Skin of body (tissue), 2 donors: ENCODE data around the gene THAP7. TPM values are rescaled to one million over a fixed set of nuclear protein-coding genes. Genes with fewer than 3 reads are reported as not detected.
"Not testable (repeated sequence)": the region's sequence is repeated elsewhere in the genome, so short reads cannot be mapped to it uniquely, and the experiment has no call there.

Experiments
- DNase-seq: peaks from one replicate; lab custom pipeline; 2025; lab: John Stamatoyannopoulos, UW
- total RNA-seq: library from RNA; depleted of rRNA; stranded (reverse); fragments of >200 nt; gene quantifications from one replicate; pipeline ENCODE4 v1.2.3, GENCODE V29; 2014

THAP7 gene
- total RNA-seq, 1 donor from 2014 or later = 10.7 TPM

GRCh38 chr22:20979940-20980453, 21.9 kb downstream of the THAP7 start:
- DNase-seq = no peak

- DNase-seq = no peak
Measured at GRCh38 chr22:20979243-20979809, 22.6 kb downstream of the THAP7 start.

DNA sequence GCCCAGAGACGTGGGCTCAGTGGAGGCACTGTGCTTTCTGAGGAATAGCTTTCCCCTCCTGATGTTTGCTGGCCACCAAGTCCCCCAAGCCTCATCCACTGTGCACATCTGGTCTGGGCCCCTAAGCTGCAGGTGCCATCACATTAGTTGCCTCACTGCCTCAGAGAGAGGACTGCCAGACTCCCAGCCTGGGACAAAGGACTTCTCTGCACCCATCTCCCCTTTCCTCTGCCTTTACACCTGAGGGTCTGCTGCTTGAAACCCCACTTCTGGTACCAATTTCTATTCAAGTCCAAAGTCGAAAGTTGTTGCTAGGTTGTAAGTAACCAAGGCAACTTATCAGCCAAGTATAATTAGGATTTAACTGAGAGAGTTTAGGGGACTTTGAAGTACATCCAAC, 23.5 kb downstream of the THAP7 start:
- no peak for DNase-seq

GRCh38 chr22:20977516-20978170, 24.3 kb downstream of the THAP7 start:
- no peak for DNase-seq

DNA sequence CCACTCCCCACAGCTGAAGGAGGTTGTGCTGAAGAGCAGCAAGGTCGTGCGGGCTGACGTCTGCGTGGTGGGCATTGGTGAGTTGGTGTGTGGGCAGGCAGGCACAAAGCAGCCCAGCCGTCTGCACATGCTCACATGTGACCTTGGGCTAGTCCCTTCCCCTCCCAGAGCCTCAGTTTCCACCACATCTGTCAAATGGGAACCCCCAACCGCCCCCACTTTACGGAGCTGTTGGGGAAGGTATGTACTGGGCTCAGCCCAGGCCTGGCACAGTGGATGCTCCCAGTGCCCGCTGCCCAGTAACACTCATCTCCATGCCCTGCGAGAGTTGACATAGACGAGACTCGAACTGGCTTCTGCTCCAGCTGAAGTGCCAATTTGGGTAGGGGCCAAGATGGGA, 24.9 kb downstream of the THAP7 start:
- DNase-seq = no peak

DNA sequence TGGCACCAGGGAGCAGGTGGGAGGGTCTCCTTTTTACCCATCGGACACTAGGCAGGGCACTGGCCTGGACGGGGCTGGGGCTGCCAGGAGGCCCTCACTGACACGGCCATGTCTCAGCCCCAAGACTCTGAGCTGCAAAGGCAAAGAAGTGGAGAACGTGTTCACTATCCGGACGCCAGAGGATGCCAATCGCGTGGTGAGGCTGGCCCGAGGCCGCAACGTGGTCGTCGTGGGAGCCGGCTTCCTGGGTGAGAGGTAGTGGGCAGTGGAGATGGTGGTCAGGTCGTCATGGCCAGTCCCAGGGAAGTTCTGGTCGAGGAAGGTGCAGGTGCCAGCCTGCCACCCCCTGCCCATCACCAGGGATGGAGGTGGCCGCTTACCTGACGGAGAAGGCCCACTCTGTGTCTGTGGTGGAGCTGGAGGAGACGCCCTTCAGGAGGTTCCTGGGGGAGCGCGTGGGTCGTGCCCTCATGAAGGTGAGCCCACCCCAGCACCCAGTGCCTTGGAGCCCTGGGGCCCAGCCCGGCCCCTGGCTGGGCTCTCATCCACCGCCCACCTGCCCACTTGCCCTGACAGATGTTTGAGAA, 25.5 kb downstream of the THAP7 start:
- DNase-seq = no peak

GRCh38 chr22:20975541-20976290, 26.2 kb downstream of the THAP7 start:
- DNase-seq = no peak

DNA sequence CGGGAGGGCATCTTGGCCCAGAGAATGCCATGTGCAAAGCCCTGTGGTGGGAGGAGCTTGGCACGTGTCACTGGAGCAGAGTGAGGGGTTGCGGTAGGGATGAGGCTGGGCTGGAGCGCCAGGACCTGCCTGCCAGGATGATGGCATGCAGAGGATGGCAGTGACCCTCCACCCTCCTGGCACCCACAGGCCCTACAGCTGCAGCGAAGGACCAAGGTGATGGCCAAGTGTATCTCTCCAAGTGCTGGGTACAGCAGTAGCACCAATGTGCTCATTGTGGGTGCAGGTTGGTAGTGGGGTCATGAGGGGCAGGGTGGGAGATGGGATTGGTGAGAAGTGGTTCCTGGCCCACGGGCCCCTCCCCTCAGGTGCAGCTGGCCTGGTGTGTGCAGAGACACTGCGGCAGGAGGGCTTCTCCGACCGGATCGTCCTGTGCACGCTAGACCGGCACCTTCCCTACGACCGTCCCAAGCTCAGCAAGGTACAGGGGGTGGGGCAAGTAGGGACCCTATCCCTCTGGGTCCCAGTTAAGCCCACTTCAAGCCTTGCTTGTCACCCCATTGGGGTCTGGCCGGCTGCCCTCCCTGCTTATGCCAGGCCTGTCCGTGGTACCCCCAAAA, 27.5 kb downstream of the THAP7 start:
- no peak for DNase-seq

DNA sequence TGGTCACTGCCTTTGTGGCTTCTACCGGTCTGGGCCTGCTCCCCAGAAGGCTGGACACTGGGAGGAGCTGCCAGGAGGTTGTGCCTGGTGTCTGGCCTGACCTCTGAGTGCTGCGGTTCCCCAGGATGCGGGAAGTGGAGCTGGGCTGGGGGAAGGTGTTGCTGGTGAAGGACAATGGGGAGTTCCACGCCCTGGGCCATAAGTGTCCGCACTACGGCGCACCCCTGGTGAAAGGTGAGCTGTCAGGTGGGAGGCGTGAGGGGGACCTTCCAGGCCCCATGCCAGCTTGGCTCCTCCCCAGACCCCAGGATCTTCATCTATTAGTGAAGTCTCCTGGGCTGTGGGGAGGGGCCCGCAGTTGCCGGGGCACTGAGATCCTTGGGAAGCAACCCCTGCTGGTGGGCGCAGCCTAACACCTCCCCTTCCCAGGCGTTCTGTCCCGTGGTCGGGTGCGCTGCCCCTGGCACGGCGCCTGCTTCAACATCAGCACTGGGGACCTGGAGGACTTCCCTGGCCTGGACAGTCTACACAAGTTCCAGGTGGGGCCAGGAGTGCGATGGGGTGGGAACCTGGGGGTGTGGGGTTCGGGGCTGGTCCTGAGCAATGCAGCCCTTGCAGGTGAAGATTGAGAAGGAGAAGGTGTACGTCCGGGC, 28.2 kb downstream of the THAP7 start:
- DNase-seq = no peak

DNA sequence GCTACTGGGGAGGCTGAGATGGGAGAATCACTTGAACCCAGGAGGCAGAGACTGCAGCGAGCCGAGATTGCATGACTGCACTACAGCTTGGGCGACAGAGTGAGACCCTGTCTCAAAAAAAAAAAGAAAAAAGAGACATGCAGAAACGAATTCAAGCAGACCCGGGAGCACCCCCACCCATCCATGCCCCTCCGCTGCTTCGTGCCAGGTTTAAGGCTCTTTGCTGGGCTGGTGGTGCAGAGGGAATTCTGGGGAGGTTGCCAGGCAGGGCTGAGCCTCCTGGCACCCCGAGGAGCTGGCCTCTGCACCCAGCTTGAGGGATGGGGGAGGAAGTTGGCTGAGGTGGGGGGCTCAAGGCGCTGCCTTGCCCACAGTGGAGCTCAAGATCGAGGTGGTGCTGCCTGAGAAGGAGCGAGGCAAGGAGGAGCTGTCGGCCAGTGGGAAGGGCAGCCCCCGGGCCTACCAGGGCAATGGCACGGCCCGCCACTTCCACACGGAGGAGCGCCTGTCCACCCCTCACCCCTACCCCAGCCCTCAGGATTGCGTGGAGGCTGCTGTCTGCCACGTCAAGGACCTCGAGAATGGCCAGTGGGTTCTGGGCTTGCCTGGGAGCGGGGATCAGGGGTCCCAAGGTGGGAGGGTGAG, 28.9 kb downstream of the THAP7 start:
- no peak for DNase-seq

DNA sequence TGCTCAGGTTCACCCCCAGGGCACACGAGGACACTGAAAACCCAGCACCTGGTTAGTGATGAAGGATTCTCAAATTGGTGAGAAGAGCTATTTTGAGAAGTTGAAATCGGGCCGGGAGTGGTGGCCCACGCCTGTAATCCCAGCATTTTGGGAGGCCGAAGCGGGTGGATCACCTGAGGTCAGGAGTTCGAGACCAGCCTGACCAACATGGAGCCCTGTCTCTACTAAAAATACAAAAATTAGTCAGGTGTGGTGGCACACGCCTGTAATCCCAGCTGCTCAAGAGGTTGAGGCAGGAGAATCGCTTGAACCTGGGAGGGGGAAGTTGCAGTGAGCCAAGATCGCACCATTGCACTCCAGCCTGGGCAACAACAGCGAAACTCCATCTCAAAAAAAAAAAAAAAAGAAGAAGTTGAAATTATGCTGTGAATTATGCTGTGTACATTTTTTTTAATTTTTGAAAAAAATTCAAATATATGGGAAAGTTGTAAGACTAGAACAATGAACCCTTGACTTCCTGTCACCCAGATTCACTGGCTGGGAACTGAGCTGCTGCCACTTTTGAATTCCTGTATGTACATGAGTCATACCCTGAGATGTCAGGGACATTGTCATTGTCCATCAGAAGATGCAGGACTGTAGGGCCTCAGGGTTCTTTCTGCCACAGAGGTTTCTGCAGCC, 29.8 kb downstream of the THAP7 start:
- not testable (repeated sequence) for DNase-seq

DNA sequence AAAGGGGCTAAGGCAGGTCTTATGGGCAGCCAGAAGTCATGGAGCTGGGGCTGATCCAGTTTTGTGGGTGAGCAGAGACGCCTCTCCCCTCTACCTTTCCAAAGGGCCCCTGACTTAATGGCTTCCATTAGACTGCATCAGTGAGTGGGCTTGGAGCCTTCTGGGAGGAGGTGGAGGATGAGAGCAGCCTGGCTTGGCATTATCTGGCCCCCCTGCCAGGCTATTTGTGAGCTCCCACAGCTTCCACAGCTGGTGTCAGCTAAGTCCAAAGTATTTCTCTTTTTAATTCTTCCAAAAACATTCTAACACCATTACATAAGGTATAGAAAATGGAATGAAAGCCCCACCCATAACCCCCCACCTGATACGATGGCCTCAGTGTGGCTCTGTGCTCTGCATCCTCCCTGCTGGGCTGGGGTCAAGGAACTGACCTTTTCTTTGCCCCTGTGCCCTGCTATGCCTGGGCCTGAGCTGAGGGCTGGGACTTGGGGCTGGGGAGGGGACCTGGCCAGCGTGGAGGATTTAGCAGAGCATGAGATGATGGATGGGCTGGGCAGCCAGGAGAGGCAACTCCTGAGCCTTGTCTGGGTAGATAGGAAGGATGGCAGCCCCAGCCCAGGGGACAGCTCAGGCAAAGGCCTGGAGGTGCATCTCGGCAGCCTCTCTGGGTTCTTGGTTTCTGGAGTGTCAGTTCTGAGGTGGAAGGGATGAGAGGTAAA, 30.8 kb downstream of the THAP7 start:
- no peak for DNase-seq

DNA sequence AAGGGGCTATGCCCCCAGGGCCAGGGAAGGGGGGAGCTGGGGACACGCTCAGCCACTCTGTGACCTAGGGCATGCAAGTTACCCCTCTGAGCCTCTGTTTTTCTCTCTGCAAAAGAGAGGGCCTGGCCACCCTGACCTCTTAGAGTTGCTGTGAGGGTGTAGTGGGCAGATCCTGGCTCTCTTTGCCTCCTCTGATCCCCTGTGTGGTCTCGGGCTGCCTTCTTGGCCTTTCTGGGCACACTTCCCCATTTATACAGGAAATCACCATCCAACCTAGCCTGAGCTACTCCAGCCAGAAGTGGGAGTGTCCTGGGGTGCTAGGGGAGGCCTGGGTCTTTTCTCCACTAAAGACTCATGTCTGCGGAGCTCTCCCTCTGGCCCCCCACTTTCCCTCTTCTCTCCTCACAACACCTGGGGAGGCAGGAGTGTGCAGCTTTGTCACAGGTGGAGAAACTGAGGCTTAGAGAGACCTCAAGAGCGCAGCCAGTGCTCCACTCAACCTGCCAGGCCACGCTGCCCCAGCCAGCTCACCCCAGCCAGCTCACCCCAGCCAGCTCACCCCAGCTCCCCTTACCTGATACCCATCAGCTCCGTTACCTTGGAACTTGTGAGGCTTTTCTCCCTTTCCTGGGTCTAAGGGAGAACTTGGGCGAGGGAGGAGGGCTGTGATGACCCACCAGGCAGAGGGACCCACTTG, 33.5 kb downstream of the THAP7 start:
- no peak for DNase-seq

DNA sequence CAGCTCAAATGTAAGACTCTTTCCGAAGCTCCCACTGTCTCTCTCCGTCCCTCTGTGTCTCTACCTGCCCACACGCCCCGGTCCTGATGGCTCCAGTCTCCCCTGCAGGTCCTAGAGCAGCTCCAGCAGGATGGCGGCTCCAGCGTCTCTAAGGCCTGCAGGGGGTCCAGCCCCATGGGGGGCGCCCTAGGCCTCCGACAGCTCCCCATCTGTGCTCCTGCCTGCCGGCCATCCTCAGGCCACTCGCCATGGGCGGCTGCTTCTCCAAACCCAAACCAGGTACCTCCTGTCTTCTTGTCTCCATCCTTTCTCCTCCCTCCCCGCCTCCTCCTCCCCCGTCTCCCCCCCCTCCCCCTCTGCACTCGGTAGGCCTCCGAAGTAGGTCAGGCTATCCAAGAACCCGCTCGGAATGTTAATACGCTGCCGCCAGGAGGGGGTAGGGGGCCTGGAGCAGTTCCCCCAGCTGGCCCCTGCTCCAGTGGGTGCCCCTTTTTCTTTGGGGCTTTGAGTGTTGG, 34.2 kb downstream of the THAP7 start:
- no peak for DNase-seq

DNA sequence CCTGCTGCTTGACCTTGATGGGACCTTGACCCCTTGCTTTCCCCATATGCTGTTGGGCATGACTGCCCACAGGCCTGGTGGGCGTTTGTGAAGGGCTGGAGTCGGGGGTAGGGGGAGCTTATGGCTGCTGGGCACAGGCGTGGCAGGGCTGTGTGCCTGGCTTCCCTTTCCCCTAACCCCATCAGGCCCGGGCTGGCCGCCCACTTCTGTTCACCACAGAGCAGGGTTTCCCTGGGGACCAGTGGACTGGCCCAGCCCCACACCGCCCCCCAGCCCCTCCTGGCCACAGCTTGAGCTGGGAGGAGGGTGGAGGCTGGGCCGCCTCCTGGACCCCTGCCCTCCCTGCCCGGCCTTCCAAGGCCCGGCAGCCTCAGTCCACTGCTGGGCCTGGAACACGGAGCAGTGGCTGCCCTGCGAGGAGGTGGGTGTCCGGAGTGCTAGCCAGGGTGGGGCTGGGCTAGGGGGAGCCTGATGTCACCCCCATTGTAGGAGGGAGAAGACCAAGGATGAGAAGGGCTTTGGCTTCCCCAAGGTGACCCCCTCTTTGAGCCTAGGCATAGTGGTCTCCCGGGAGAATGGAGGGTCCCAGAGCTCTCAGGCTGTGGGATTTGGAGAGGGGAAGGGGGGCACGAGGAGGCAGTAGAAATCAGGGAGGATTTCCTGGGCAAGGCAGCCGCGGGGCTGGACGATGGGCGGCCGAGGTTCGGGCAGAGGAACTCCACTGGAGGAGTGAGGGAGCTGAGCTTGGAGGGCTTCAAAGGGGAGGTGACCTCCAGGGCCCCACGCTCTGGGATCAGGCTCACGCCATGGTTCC, 34.8 kb downstream of the THAP7 start, which contains the start of gene AIFM3:
Gene AIFM3, plus strand, starts transcription at position 373 of the 814 bp plus-strand sequence. CDS start 690 bp downstream, outside the sequence.
- DNase-seq = no peak

DNA sequence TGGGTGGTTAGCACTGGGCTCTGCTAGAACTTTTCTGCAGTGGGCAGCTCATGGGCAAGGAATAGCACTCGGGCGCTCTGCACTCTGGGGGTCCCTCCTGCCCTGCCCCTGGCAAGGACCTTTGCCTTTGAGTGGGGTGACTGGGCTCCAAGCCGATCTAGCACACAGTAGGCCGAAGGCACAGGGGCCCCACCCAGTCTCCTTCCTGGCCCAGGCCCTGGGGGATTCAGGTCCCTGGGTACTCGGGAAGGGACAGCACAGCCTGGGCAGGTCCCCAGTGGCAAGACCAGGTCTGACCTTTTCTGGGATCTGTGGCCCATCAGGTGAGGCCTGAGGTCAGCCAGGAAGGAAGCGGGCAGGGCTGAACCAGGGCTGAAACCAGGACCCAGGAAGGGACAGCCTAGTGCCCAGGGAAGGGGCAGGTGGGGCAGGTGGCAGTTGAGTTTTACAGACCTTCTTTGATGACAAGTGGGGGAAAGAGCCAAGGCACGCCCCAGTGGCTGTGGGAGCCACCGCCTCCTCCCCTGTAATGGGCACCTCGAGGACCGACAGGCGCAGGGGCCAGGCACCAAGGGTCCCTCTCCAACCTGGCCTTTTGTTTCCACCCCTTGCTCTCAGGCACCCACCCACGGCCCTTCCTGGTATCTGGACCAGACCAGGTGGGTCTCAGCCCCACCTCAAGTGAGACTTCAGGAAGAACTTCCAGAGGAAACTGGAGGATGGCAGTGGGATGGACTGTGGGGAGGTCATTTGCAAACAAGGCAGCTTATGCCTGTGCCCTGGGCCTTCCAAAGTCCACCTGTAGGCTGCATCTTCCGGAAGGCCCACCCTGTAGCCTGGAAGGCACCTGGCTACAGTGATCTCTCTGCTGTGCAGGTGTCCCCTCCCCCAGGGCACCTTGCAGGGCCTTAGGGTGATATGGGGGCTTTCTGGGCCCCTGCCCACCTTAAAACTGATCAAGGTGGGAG, 35.7 kb downstream of the THAP7 start:
- no peak for DNase-seq
